ENCODE measurements around the gene OVAAL.

DNA sequence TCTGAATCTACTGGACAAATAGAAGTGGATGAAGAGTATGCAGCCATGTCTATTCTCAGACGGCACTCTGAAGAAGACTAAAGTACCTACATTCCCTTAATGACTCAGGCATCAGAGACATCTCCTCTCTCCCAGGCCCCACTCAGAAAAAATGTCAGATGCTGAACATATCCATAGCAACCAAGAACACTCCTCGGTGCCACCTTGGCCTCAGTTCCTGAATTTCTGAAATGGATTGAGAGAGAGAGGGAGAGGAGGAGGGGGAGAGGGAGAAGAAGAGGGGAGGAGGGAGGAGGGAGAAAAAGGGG, 16.0 kb upstream of the OVAAL start:
- TF ChIP-seq, protein P1, sequence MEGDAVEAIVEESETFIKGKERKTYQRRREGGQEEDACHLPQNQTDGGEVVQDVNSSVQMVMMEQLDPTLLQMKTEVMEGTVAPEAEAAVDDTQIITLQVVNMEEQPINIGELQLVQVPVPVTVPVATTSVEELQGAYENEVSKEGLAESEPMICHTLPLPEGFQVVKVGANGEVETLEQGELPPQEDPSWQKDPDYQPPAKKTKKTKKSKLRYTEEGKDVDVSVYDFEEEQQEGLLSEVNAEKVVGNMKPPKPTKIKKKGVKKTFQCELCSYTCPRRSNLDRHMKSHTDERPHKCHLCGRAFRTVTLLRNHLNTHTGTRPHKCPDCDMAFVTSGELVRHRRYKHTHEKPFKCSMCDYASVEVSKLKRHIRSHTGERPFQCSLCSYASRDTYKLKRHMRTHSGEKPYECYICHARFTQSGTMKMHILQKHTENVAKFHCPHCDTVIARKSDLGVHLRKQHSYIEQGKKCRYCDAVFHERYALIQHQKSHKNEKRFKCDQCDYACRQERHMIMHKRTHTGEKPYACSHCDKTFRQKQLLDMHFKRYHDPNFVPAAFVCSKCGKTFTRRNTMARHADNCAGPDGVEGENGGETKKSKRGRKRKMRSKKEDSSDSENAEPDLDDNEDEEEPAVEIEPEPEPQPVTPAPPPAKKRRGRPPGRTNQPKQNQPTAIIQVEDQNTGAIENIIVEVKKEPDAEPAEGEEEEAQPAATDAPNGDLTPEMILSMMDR (IDR thresholded peaks at IDR 0.05) = no peak
- no peak for TF ChIP-seq EZH2 (IDR thresholded peaks at IDR 0.05; ENCODE audit: borderline replicate concordance, insufficient read depth, low read depth, low read length, poor library complexity, severe bottlenecking)
